Mesenteric fat pad (tissue), 1 donor: ENCODE data around the gene PGS1. TPM values are rescaled to one million over a fixed set of nuclear protein-coding genes. Genes with fewer than 3 reads are reported as not detected.

ENCODE experiments used
- DNase-seq: peaks from one replicate; pipeline ENCODE4 v3.0.0-alpha.2; 2020; ENCODE audit warnings: low spot score
- total RNA-seq: library from RNA; stranded (reverse); fragmentation: NEBNext Ultra II Directional; extraction: Animal tissue kit (Norgen Biotek cat#: 25700); gene quantifications from one replicate; pipeline ENCODE4 v1.2.1, GENCODE V29; 2021
- donor health status: DM: yes; HTN: yes; CAD: no.

PGS1 gene
- total RNA-seq, 1 donor from 2014 or later: 64.0 TPM

GRCh38 chr17:78408476-78409050, 30.1 kb downstream of the PGS1 start:
- no peak for DNase-seq

DNA sequence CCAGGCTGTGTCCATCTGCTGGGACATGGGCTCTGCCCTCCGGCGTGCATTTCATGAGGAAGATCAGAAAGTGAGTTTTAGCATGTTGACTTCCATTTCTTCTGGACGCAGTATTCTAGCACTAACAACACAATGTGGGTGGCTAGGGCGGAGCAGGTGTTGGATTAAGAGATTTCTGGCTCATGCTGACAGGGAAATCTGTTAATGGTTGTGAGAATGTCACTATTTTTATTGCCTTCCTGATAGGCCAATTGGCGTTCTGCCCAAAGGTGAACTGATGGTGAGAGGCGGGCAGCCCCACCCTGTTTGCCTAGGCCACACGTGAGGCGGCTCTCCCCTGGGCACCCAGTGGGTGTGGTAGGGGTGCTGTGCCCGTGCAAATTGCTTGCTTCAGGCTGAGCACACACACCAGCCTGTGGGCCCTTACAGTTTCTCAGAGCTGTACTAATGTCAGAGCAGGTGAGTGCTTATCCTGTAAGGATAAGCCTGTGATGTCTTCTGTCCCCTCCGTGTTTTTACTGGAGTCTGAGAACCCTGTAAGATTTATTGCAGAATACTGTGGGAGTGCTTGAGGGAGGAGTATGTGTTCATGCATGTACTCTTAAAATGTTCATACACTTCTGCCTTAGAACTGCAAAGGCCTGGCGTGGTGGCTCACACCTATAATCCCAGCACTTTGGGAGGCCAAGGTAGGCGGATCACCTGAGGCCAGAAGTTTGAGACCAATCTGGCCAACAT, 30.9 kb downstream of the PGS1 start:
- no peak for DNase-seq

DNA sequence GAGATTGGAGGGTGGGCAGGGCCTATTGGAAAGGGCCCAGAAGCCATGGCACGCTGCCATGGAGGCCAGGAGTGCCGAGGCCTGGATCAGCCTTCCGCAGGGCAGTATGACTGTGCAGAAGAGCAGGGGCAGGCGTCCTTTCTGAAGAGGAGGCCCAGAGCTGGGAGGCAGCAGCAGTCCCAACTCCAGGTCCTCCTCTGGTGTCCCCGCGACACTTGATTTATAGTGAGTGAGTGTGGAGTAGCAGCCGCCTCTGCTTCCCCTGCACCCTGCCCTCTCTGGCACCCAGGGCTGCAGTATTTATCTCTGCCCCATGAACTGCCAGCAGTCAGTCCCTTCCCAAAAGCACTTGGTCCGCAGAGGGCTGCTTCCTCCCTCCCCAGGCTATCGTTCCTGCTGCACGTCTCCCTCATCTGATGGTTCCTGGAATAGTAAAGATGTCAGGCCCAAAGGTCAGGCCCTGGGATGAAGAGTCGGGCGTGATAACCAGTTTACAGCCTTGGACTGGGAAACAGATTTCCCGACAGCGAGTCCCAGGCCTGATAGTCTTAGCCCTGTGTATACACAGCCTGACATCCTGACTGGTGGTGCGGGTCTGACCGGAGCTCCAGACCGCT, 32.9 kb downstream of the PGS1 start:
- no peak for DNase-seq

GRCh38 chr17:78412403-78412802, 34.0 kb downstream of the PGS1 start:
- no peak for DNase-seq

- DNase-seq: no peak
Observed at GRCh38 chr17:78414178-78415162, 36.0 kb downstream of the PGS1 start.

GRCh38 chr17:78415821-78416711, 37.6 kb downstream of the PGS1 start:
- DNase-seq: no peak

DNA sequence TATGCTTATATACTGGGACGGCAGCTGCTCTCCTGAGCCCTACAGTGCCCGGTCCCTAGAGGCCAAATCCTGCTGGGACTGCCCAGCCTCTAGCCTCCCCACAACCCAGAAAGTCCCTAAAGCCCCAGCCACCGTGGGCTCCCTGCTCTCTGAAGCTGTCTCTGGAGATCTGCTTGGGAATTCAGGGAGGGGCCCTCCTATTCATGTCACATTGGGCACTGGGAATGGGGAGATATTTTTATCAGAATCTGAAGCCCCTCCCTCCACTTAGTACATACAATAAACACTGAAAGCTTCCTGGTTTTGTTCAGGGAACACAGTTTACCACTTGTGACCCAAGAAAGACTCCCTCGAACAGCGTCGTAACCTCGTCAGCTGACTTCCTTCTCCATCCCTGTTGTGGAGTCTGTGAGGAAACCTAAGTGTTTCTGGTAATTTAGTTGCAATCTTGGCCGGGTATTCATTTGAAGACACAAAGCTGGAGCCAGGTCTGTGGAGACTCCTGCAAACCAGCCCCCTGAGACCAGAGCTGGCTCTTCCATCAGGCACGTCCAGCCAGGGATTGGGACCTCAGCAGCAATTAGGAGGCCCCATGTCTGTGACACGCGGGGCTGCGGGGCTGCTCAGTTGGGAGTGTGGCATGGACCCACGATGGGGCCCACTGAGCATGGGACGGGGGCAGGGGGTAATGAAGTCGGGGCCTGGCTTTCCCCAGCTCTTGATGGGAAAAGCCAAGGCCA, 38.5 kb downstream of the PGS1 start:
- no peak for DNase-seq

- DNase-seq: no peak
Observed at GRCh38 chr17:78417531-78417909, 39.1 kb downstream of the PGS1 start.

DNA sequence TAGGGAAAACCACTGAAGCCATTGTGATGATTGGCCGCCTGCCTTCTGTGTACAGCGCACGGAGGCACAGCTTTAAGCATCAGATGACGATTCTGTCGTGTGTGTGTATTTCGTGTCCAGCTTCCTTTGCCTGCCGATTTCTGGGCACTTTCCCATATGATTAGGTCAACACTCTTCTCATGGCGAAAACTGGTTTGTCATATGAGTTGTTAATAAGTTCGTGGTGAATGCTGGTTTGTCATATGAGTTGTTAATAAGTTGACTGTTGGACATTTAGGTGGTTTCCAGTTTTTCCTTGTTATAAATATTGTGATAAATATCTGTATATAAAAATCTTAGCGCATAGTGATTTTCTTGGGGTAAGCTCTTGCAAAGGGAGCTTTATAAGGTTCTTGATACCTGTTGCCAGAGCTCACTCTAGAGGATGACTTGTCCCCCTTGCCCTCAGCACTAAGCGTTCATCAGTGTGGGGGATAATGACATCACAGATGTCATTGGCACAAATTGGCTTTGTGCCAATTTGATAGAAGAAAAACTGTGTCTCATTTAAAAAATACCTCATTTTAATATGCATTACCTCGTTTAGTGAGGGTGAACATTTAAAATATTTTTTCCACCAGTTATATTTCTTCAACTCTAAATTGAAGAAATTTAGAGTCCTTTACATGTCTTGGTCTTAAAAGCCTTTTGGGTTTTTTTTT, 40.0 kb downstream of the PGS1 start:
- DNase-seq: no peak

GRCh38 chr17:78419970-78420815, 41.7 kb downstream of the PGS1 start:
- no peak for DNase-seq

DNA sequence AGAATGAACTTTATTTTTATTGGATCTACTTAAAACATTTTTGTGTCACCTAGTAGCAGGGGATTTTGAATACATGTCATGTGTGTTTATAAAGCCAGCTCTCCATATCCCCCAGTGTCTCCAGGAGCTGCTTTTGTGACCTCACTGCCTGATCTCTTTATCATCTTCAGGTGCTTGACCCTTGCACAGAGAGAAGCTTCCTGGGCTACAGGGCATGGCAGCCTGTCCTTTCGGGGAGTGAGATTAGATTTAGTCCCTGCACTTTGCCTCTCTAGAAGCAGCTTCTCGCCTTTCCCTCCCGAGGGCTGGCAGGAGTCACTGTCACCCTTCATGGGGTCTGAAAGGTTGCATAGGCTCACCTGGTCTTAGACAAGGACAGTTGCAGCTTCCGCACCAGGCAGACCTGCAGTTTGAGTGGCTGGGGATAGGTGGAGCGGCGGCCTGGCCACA, 42.7 kb downstream of the PGS1 start:
- no peak for DNase-seq

GRCh38 chr17:78421534-78422266, 43.3 kb downstream of the PGS1 start:
- DNase-seq: no peak

DNA sequence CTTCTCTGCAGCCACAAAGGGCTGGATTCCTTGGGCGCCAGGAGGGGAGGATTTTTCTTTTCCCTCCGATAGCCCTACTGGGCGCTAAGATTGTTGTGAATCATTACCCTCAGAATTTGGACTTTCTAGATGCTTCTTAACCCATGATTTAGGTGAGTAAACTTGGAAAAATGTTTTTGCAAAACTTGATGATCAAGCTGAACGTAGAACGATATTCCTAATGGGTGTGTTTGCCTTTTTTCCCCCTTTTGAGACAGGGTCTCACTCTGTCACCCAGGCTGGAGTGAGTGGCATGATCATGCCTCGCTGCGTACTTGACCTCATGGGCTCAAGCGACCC, 43.8 kb downstream of the PGS1 start:
- no peak for DNase-seq

- no peak for DNase-seq
Observed at GRCh38 chr17:78422872-78423588, 44.6 kb downstream of the PGS1 start.

GRCh38 chr17:78423961-78424675, 45.7 kb downstream of the PGS1 start:
- no peak for DNase-seq

GRCh38 chr17:78425429-78425828, 47.0 kb downstream of the PGS1 start:
- no peak for DNase-seq
